ENCODE measurements around the gene RAB5A. TPM values are rescaled to one million over a fixed set of nuclear protein-coding genes. Genes with fewer than 3 reads are reported as not detected.

The RAB5A gene
- total and polyA plus RNA-seq, 2 of the 4 experiments (the other 2 are of a cell fraction), result 33.3 to 46.4 TPM

DNA sequence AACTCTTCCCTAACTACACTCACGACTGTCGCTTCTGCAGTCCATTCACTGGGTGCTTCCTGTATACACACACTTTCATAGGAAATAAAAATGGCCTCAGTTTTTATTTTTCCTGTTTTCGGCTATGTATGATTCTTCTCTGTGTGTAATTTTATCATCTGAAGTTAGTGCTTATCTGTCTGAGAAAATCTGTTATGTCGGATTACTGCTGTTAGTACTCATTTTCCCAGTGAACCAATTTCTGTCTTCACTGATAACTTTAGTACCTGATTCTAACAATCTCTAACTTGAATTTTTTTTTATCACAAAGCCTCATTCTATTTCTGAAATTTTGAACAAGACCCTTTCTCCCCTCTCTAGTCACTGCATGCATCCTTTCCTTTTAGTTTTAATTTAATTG, 20.9 kb downstream of the RAB5A start:
- WGBS, 2 experiments (ENCODE audit: extremely low coverage in 2 of 2, insufficient read length in 1 of 2), result no CpG with 5 or more reads among the region's 4 CpGs
- no TSS peak for BruUV-seq (replicated peaks)
- dilution Hi-C loops (cut with HindIII; ENCODE audit: low sequenced_read_pairs, unreplicated experiment), result no loop called here

More for the DNA sequence above, 20.9 kb downstream of the RAB5A start:
- no peak overlapping the region for H3K18ac ChIP-seq (ENCODE audit: low read depth, low read length)
- no peak overlapping the region for H2BK20ac ChIP-seq (ENCODE audit: low read depth, low read length)
- no peak overlapping the region for H4K5ac ChIP-seq (ENCODE audit: low read depth, low read length)
- H3K27ac ChIP-seq (ENCODE audit: insufficient read depth, low read length), result no peak overlapping the region
- no peak overlapping the region for H3K4ac ChIP-seq (ENCODE audit: low read depth, low read length)
- no peak overlapping the region for H3K56ac ChIP-seq (ENCODE audit: extremely low read depth, insufficient read depth, low read length)
- peaks cover 8% of the 10 kb centered on the region for H3K36me3 ChIP-seq (ENCODE audit: control insufficient read depth, insufficient read depth, low read length)
- H4K20me1 ChIP-seq (ENCODE audit: insufficient read depth, low read length), result peaks cover 66% of the 10 kb centered on the region
- no peak overlapping the region for H2AK5ac ChIP-seq (ENCODE audit: low read depth, low read length)
- no peak overlapping the region for H4K8ac ChIP-seq (ENCODE audit: low read depth in 2 of 2, low read length in 2 of 2)
- DNase-seq (no peak), ATAC-seq (ENCODE audit: low read depth) (no peak)
- no peak overlapping the region for H3K14ac ChIP-seq (replicated peaks; ENCODE audit: low read depth, low read length)
- no peak overlapping the region for H4K91ac ChIP-seq (ENCODE audit: insufficient read depth, low read depth, low read length)
- ChIA-PET POLR2A (ENCODE audit: unreplicated experiment) (no interaction called here), CTCF (no interaction called here)
- TF ChIP-seq RCOR1 (IDR thresholded peaks at IDR 0.05; ENCODE audit: insufficient replicate concordance, low read length) (no peak), MAFK (IDR thresholded peaks at IDR 0.05; ENCODE audit: low read depth, low read length) (no peak), RAD21 (IDR thresholded peaks at IDR 0.05; ENCODE audit: low read length) (no peak), MAZ (IDR thresholded peaks at IDR 0.05; ENCODE audit: borderline replicate concordance, low read depth, low read length) (no peak), BHLHE40 (IDR thresholded peaks at IDR 0.05; ENCODE audit: low read depth, low read length) (no peak), SMC3 (IDR thresholded peaks at IDR 0.05; ENCODE audit: low read depth, low read length) (no peak), MXI1 (IDR thresholded peaks at IDR 0.05; ENCODE audit: borderline replicate concordance, low read depth, low read length) (no peak)
- H3K23ac ChIP-seq (ENCODE audit: low read depth, low read length), result no peak overlapping the region
- no peak overlapping the region for H2AFZ ChIP-seq (replicated peaks; ENCODE audit: low read length, poor library complexity)
- H3K4me2 ChIP-seq (ENCODE audit: low read depth, low read length), result no peak overlapping the region
- 0 out of 2 replicates have a peak, but pooled peaks cover 4% of the 10 kb centered on the region for H3K9me1 ChIP-seq (ENCODE audit: insufficient read depth, low read length)
- H3K9me3 ChIP-seq (ENCODE audit: control insufficient read depth, insufficient read depth, low read length), result no peaks in the 10 kb centered on the region
- H3K27me3 ChIP-seq (ENCODE audit: control insufficient read depth, insufficient read depth, low read length), result no peaks in the 10 kb centered on the region
- no peak overlapping the region for H2BK15ac ChIP-seq (ENCODE audit: low read depth, low read length)
- intact Hi-C loops (cut with micrococcal nuclease) (loop anchor here (5.0 kb wide), 2 partner anchors 69 to 219 kb away; partner anchors contain the start of gene SGO1), in situ Hi-C loops (cut with MboI; ENCODE audit: low sequenced_read_pairs) (no loop called here)
- H2AK9ac ChIP-seq (replicated peaks; ENCODE audit: low read depth, low read length, poor library complexity), result no peak overlapping the region
- no peak overlapping the region for H2BK120ac ChIP-seq (ENCODE audit: low read depth, low read length)
- H3K9ac ChIP-seq (ENCODE audit: low read depth, low read length), result no peak overlapping the region
- peaks cover 12 to 61% of the 10 kb centered on the region in 2 experiments for H3K79me1 ChIP-seq (ENCODE audit: low read depth in 1 of 2, low read length in 2 of 2)
- no peak overlapping the region for H2BK5ac ChIP-seq (ENCODE audit: low read depth, low read length, poor library complexity, severe bottlenecking)
- H3K4me1 ChIP-seq (ENCODE audit: control insufficient read depth, insufficient read depth, low read length), result peaks cover 3% of the 10 kb centered on the region
- no peak overlapping the region for H3K4me3 ChIP-seq (ENCODE audit: insufficient read depth, low read depth, low read length)

All from IMR-90 (cell line).